Liver (tissue), 9 donors: ENCODE data around the gene SMIM10L2A. TPM values are rescaled to one million over a fixed set of nuclear protein-coding genes. Genes with fewer than 3 reads are reported as not detected.

Experiments
- DNase-seq: peaks from one replicate; pipeline ENCODE4 v3.0.0-alpha.2; 2017; ENCODE audit warnings: low spot score
- H3K27ac ChIP-seq, 2 donors: one replicate each; pipeline ENCODE4 v1.7.0; 2013; ENCODE audit warnings: inconsistent platforms in 2 of 2, low read length in 2 of 2, control low read depth in 1 of 2, low read depth in 1 of 2, mild to moderate bottlenecking in 1 of 2
- H3K27me3 ChIP-seq, 4 donors: one replicate each; pipeline versions ENCODE4 v1.6.1 to v1.7.0; 2013; ENCODE audit warnings: low read length in 3 of 4, inconsistent platforms in 1 of 4, mild to moderate bottlenecking in 1 of 4, moderate library complexity in 1 of 4; ENCODE audit not compliant: control insufficient read depth in 4 of 4, insufficient read depth in 4 of 4
- H3K36me3 ChIP-seq, 4 donors: one replicate each; pipeline versions ENCODE4 v1.6.1 to v1.7.0; 2013; ENCODE audit warnings: low read length in 3 of 4, mild to moderate bottlenecking in 3 of 4, low read depth in 1 of 4, moderate library complexity in 1 of 4; ENCODE audit not compliant: control insufficient read depth in 4 of 4, insufficient read depth in 3 of 4
- H3K4me1 ChIP-seq, 4 donors: one replicate each; pipeline versions ENCODE4 v1.6.1 to v1.7.0; 2013; ENCODE audit warnings: low read length in 3 of 4, mild to moderate bottlenecking in 3 of 4, moderate library complexity in 1 of 4; ENCODE audit not compliant: control insufficient read depth in 4 of 4, insufficient read depth in 4 of 4
- H3K4me3 ChIP-seq, 3 donors: one replicate each; pipeline versions ENCODE4 v1.6.1 to v1.7.0; 2013; ENCODE audit warnings: low read length in 3 of 3, control low read depth in 1 of 3, low read depth in 1 of 3, mild to moderate bottlenecking in 1 of 3
- H3K9ac ChIP-seq, 2 donors: one replicate each; pipeline ENCODE4 v1.7.0; 2013; ENCODE audit warnings: low read length in 2 of 2, mild to moderate bottlenecking in 2 of 2, moderate library complexity in 2 of 2, control low read depth in 1 of 2, low read depth in 1 of 2
- H3K9me3 ChIP-seq, 4 donors: one replicate each; pipeline versions ENCODE4 v1.6.1 to v1.7.0; 2013; ENCODE audit warnings: low read length in 3 of 4; ENCODE audit not compliant: control insufficient read depth in 4 of 4
- EGR1 ChIP-seq, 2 donors: IDR thresholded peaks; 2 replicates each; pipeline ENCODE4 v1.6.1; 2016 to 2018; ENCODE audit warnings: antibody characterized with exemption in 2 of 2, low read depth in 2 of 2
- FOXA2 ChIP-seq: IDR thresholded peaks from 2 replicates; pipeline ENCODE4 v1.6.1; 2016; ENCODE audit warnings: antibody characterized with exemption
- GABPA ChIP-seq, 2 donors: IDR thresholded peaks in 1 of 2; conservative IDR thresholded peaks in 1 of 2; 2 replicates each; pipeline ENCODE4 v1.6.1; 2016; ENCODE audit warnings: antibody characterized with exemption in 2 of 2, mild to moderate bottlenecking in 1 of 2, moderate library complexity in 1 of 2
- HNF4A ChIP-seq, 2 donors: conservative IDR thresholded peaks; 2 replicates each; pipeline ENCODE4 v1.6.1; 2016; ENCODE audit warnings: antibody characterized with exemption in 2 of 2, mild to moderate bottlenecking in 2 of 2
- JUND ChIP-seq, 2 donors: IDR thresholded peaks; 2 replicates each; pipeline ENCODE4 v1.6.1; 2016; ENCODE audit warnings: antibody characterized with exemption in 2 of 2
- MAX ChIP-seq: IDR thresholded peaks from 2 replicates; pipeline ENCODE4 v1.6.1; 2016; ENCODE audit warnings: antibody characterized with exemption
- RAD21 ChIP-seq, 2 donors: IDR thresholded peaks; 2 replicates each; pipeline ENCODE4 v1.6.1; 2016; ENCODE audit warnings: antibody characterized with exemption in 2 of 2, mild to moderate bottlenecking in 2 of 2
- REST ChIP-seq: IDR thresholded peaks from 2 replicates; pipeline ENCODE4 v1.6.1; 2016; ENCODE audit warnings: antibody characterized with exemption, mild to moderate bottlenecking
- RXRA ChIP-seq, 2 donors: IDR thresholded peaks; 2 replicates each; pipeline ENCODE4 v1.6.1; 2017 to 2018; ENCODE audit warnings: antibody characterized with exemption in 2 of 2, mild to moderate bottlenecking in 1 of 2
- SP1 ChIP-seq: IDR thresholded peaks from 2 replicates; pipeline ENCODE4 v1.6.1; 2018; ENCODE audit warnings: antibody characterized with exemption, mild to moderate bottlenecking
- TAF1 ChIP-seq: conservative IDR thresholded peaks from 2 replicates; pipeline ENCODE4 v1.6.1; 2016; ENCODE audit warnings: antibody characterized with exemption, mild to moderate bottlenecking
- YY1 ChIP-seq: IDR thresholded peaks from 2 replicates; pipeline ENCODE4 v1.6.1; 2016; ENCODE audit warnings: antibody characterized with exemption, mild to moderate bottlenecking
- ZBTB33 ChIP-seq: IDR thresholded peaks from 2 replicates; pipeline ENCODE4 v1.6.1; 2016; ENCODE audit warnings: antibody characterized with exemption
- WGBS: extraction: QIAGEN DNeasy Blood & Tissue Kit; methylation state at CpG from one replicate; pipeline ENCODE4 v1.1.7; 2013; 5-methylcytosine and 5-hydroxymethylcytosine counted together
- polyA plus RNA-seq, 2 donors: library from polyadenylated mRNA; stranded (reverse) in 1 of 2; unstranded in 1 of 2; fragments of 200-250 nt in 1 of 2; fragments of >200 nt in 1 of 2; fragmentation: Nextera tagmentation in 1 of 2; extraction: Ambion mirVana in 1 of 2; gene quantifications; one replicate each; pipeline versions ENCODE4 v1.2.1 to v1.2.3, GENCODE V29; 2013 to 2015
- total RNA-seq, 2 donors: library from RNA; depleted of rRNA; stranded (reverse); fragments of >200 nt; gene quantifications; one replicate each; pipeline ENCODE4 v1.2.3, GENCODE V29; 2014
- donor health status: healthy.
- donor health status: healthy.
- donor health status: healthy.
- donor health status: healthy.
- donor health status: healthy.

The SMIM10L2A gene
- total and polyA plus RNA-seq, 4 donors = 0.07 to 0.98 (median 0.13) TPM

- no peak overlapping the region for H3K27ac ChIP-seq
- 86% methylated on average over 2 of the region's 2 CpGs for WGBS
Observed at GRCh38 chrX:135410861-135411627, 10.7 kb upstream of the SMIM10L2A start.

GRCh38 chrX:135411893-135412292, 9.9 kb upstream of the SMIM10L2A start:
- Histone ChIP-seq H3K9ac (no peak overlapping the region), H3K36me3 (no peaks in the 10 kb centered on the region), H3K9me3 (peaks cover 0 to 8% (median 4%) of the 10 kb centered on the region in 4 donors), H3K4me1 (no peaks in the 10 kb centered on the region), H3K27ac (no peak overlapping the region), H3K4me3 (no peak overlapping the region), H3K27me3 (peaks cover 0 to 3% (median 0%) of the 10 kb centered on the region in 4 donors)
- DNase-seq = no peak
- 97% methylated on average over 3 of the region's 3 CpGs for WGBS
- no peak for TF ChIP-seq GABPA (IDR thresholded peaks at IDR 0.05 in 1 of 2, conservative IDR thresholded peaks at IDR 0.05 in 1 of 2)
- TF ChIP-seq REST = no peak
- no peak for TF ChIP-seq TAF1
- TF ChIP-seq HNF4A (conservative IDR thresholded peaks at IDR 0.05) = no peak
- TF ChIP-seq SP1 = no peak
- no peak for TF ChIP-seq EGR1 (IDR thresholded peaks at IDR 0.05; ENCODE audit: low read depth in 2 of 2)
- TF ChIP-seq YY1 = no peak
- no peak for TF ChIP-seq RXRA (IDR thresholded peaks at IDR 0.05)
- no peak for TF ChIP-seq FOXA2
- TF ChIP-seq MAX = no peak
- TF ChIP-seq ZBTB33 = no peak
- TF ChIP-seq RAD21 (IDR thresholded peaks at IDR 0.05) = no peak

More at GRCh38 chrX:135410861-135411627, 10.7 kb upstream of the SMIM10L2A start:
- H3K9ac ChIP-seq = no peak overlapping the region
- no peak for DNase-seq
- no peak for TF ChIP-seq JUND (IDR thresholded peaks at IDR 0.05)
- TF ChIP-seq ZBTB33 = no peak
- TF ChIP-seq YY1 = no peak
- TF ChIP-seq RAD21 (IDR thresholded peaks at IDR 0.05) = no peak
- peaks cover 0 to 3% (median 1%) of the 10 kb centered on the region in 4 donors for H3K9me3 ChIP-seq
- no peaks in the 10 kb centered on the region for H3K36me3 ChIP-seq
- H3K4me1 ChIP-seq = no peaks in the 10 kb centered on the region
- H3K27me3 ChIP-seq = peaks cover 0 to 3% (median 0%) of the 10 kb centered on the region in 4 donors
- no peak overlapping the region for H3K4me3 ChIP-seq
